Stimulated activated CD8-positive, alpha-beta memory T cell treated with anti-CD3 and anti-CD28 coated beads, Interleukin-2, amount 100 ng/mL, for 1 hour (primary cell): ENCODE results near the gene CDH7.

Source experiments
- DNase-seq, 2 donors: peaks; one replicate each; pipeline ENCODE4 v3.0.0-alpha.2; 2020; ENCODE audit warnings: low read depth in 2 of 2

CDH7 gene

DNA sequence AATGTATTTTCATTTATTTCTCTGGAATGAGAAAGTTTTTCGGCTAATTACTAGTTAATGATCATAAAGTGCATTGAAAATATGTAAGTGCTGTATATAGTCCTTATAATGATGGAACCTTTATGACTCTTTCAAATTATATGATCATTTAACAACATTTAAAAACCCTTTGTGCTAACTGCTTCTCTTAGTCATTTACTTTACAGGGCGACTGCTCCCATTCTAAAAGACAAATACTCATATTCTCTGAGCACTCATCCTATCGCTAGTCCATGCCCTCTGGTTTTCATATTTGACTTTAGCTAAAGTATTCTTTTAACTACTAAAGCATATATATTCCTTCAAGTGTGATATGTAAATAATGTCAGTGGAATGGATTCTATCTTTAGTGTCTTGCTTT, 168.2 kb downstream of the CDH7 start:
- no peak for DNase-seq

DNA sequence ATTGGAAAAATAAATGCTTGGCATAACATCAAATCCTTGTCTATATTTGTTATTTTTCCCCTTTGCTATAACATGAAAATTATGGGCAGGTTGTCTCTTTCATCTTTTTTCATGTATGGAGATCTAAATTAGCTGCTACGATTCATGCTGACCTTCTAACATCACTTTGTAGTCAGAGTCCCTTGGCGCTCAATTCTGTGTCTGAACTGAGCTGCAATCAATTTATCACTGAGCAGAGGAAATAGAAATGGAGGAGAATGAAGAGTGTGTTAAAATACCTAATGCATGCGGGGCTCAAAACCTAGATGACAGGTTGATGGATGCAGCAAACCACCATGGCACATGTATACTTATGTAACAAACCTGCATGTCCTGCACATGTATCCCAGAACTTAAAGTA, 168.9 kb downstream of the CDH7 start:
- no peak for DNase-seq

DNA sequence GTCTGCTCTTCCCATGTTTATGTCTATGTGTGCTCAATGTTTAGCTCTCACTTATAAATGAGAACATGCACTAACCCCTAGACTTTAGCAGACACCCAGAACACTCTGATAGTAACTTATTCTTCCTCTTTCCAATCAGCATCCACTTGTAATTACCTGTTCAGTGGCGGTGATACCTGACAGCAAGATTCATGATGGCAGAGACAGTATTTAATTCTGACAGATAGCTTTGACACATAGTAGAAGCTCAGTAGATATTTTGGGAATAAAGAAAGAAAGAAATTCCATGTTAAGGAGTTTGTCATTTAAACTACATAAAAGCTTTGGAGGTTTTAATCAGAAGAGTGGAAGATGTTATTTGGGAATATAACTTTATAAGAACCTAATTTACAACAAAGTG, 171.3 kb downstream of the CDH7 start:
- DNase-seq = no peak

DNA sequence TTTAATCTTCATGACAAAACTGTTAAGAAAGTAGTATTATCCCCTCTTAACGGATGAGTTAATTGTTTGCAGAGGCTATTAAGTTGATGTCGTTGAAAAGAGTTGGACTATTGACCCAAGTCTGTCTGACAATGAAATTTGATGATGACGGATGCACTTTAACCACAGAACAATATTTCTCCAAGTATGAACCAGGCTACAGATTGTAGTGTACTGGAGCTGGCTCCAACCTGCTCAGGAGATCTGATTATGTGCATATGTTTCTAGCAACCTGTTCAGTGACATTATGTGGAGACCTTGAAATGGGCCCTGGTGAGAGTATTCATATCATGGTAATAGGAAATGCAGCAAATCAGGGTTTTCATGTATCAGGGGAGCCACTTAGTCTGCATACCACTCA, 174.1 kb downstream of the CDH7 start:
- DNase-seq = no peak

DNA sequence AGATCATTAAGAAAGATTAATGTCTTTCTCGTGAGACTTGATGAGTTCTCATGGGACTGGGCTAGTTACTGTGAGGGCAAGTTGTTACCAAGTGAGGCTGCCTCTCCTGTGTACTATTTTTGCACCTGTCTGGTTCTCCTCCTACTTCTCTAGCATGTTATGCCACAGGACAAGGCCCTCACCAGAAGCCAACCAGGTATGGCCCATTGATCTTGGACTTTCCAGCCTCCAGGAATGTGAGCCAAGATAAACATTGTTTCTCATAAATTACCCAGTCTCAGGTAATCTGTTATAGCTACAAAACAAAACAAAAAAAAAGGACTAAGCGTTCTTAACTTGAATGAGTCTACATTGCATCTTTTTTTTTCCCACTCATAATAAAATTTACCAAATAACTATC, 184.1 kb downstream of the CDH7 start:
- DNase-seq = no peak

DNA sequence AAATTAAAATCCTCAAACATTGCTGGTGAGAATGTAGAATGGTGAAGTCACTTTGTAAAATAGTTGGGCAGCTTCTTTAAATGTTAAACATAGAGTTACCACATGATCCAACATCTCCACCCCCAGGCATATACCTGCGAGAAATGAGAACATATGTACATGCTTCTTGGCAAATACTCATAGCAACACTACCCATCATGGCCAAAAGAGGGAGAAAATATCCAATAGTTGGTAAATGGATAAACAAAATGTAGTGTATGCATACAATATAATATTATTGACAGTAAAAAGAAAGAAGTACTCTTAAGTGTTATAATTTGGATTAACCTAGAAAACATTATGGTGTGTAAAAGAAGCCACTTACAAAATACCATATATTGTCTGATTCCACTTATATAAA, 185.9 kb downstream of the CDH7 start:
- DNase-seq = no peak

DNA sequence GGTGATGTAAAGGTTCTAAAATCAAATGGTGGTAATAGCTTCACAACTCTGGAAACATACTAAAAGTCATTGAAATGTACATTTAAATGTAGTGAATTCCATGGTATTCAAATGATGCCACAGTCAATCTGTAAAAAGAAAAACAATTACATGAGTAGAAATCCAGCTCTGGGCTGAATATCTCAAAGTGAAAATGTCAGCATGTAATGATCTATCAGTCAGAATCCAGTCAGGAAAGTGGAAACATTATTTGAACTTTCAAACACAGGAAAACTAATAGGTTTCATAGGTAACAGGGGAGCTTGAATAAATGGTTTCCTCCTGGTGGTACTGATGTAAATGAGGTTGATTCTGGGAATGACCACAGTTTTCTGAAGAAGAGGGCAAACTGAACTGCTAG, 186.4 kb downstream of the CDH7 start:
- no peak for DNase-seq

DNA sequence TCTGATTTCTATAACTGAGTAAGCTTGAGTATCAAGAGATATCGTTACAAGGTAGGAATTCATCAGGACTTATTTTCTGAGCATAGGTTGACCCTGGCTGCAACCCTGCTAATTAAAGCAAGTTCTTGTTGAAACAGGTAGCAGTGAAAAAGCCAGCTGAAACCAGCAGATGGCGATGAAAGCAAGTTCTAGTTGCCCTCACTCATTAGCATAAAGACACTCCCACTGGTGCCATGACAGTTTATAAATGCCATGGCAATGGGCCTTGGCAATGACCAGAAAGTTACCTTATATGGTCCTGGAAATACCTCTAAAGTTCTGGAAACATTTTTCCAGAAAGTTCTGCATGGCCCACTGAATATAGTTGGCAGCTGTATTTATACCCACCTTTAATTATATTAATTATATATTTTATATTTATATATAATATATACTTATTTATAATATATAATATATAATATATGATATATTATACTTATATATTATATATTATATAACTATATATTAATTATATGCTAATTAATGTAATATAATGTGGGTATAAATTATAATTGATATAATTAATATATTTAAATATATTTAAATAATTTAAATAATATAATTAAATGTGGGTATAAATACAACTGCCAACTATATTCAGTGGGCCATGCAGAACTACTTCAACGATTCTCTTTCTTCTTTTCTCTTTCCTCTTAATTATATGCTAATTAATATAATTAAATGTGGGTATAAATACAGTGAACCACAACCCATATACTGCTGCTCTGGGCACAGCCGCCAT, 188.0 kb downstream of the CDH7 start:
- no peak for DNase-seq
